ENCODE measurements around the gene FN3K.

- TF ChIP-seq RFX5 (IDR thresholded peaks at IDR 0.05; ENCODE audit: borderline replicate concordance, low read depth, low read length), result no peak
- TF ChIP-seq BCL11A (IDR thresholded peaks at IDR 0.05; ENCODE audit: low read depth in 2 of 2, low read length in 2 of 2), result no peak
- no peak for TF ChIP-seq EP300 (IDR thresholded peaks at IDR 0.05; ENCODE audit: borderline replicate concordance in 1 of 2, low read depth in 2 of 2, low read length in 2 of 2)
- no peak for TF ChIP-seq ATF3 (IDR thresholded peaks at IDR 0.05; ENCODE audit: insufficient read depth, low read depth, low read length)
- TF ChIP-seq CREB1 (IDR thresholded peaks at IDR 0.05), result no peak
- TF ChIP-seq CTCF (IDR thresholded peaks at IDR 0.05; ENCODE audit: control extremely low read depth in 1 of 3, insufficient read depth in 1 of 3, low read depth in 1 of 3, low read length in 3 of 3), result no peak
- no peak for TF ChIP-seq TBP (IDR thresholded peaks at IDR 0.05; ENCODE audit: low read depth, low read length)
- no peak for TF ChIP-seq CBX8 (IDR thresholded peaks at IDR 0.05; ENCODE audit: borderline replicate concordance, low read depth, low read length)
Observed at GRCh38 chr17:82779541-82779940, 44.1 kb downstream of the FN3K start.

Data from H1 (cell line).